Measurements from ENCODE around the gene FTH1. TPM values are rescaled to one million over a fixed set of nuclear protein-coding genes. Genes with fewer than 3 reads are reported as not detected.

Gene FTH1
- total and polyA plus RNA-seq, 2 of the 4 experiments (the other 2 are of a cell fraction): 344 to 2,516 TPM

- H2BK20ac ChIP-seq (ENCODE audit: low read depth, low read length): no peak overlapping the region
- H3K4ac ChIP-seq (ENCODE audit: low read depth, low read length): no peak overlapping the region
- no peak overlapping the region for H2BK5ac ChIP-seq (ENCODE audit: low read depth, low read length, poor library complexity, severe bottlenecking)
- no peak overlapping the region for H2BK120ac ChIP-seq (ENCODE audit: low read depth, low read length)
- no peak overlapping the region for H3K23ac ChIP-seq (ENCODE audit: low read depth, low read length)
- H4K5ac ChIP-seq (ENCODE audit: low read depth, low read length): no peak overlapping the region
- H3K9ac ChIP-seq (ENCODE audit: low read depth, low read length): no peak overlapping the region
- H3K56ac ChIP-seq (ENCODE audit: extremely low read depth, insufficient read depth, low read length): no peak overlapping the region
- ATAC-seq (ENCODE audit: low read depth) (no peak), DNase-seq (no peak)
- in situ Hi-C loops (cut with MboI; ENCODE audit: low sequenced_read_pairs) (no loop called here), intact Hi-C loops (cut with micrococcal nuclease) (no loop called here), dilution Hi-C loops (cut with HindIII; ENCODE audit: low sequenced_read_pairs, unreplicated experiment) (no loop called here)
- H3K79me1 ChIP-seq (ENCODE audit: low read depth in 1 of 2, low read length in 2 of 2): no peaks in the 10 kb centered on the region
- H2AK9ac ChIP-seq (replicated peaks; ENCODE audit: low read depth, low read length, poor library complexity): no peak overlapping the region
- no TSS peak for BruUV-seq (replicated peaks)
- H3K9me3 ChIP-seq (ENCODE audit: control insufficient read depth, insufficient read depth, low read length): peaks cover 12% of the 10 kb centered on the region
- H3K18ac ChIP-seq (ENCODE audit: low read depth, low read length): no peak overlapping the region
- H2AFZ ChIP-seq (replicated peaks; ENCODE audit: low read length, poor library complexity): no peak overlapping the region
- POLR2A ChIA-PET (ENCODE audit: unreplicated experiment): no interaction called here
- WGBS, 2 experiments (ENCODE audit: extremely low coverage in 2 of 2, insufficient read length in 1 of 2): 81% methylated on average over 8 of the region's 10 CpGs; no CpG with 5 or more reads in 1 of the 2 experiments
- H4K91ac ChIP-seq (ENCODE audit: insufficient read depth, low read depth, low read length): no peak overlapping the region
- no peak overlapping the region for H3K27ac ChIP-seq (ENCODE audit: insufficient read depth, low read length)
- no peak overlapping the region for H3K4me3 ChIP-seq (ENCODE audit: insufficient read depth, low read depth, low read length)
- H4K8ac ChIP-seq (ENCODE audit: low read depth in 2 of 2, low read length in 2 of 2): no peak overlapping the region
- TF ChIP-seq POLR2A (IDR thresholded peaks at IDR 0.05; ENCODE audit: low read depth, low read length) (no peak), CHD1 (IDR thresholded peaks at IDR 0.05; ENCODE audit: low read depth, low read length) (no peak), USF2 (IDR thresholded peaks at IDR 0.05; ENCODE audit: low read depth, low read length) (no peak), RCOR1 (IDR thresholded peaks at IDR 0.05; ENCODE audit: insufficient replicate concordance, low read length) (no peak), MAFK (IDR thresholded peaks at IDR 0.05; ENCODE audit: low read depth, low read length) (no peak), NFE2L2 (IDR thresholded peaks at IDR 0.05; ENCODE audit: low read depth, low read length) (no peak), RFX5 (IDR thresholded peaks at IDR 0.05; ENCODE audit: low read depth, low read length) (no peak), CTCF (conservative IDR thresholded peaks at IDR 0.05; ENCODE audit: low read depth, low read length) (no peak), MAZ (IDR thresholded peaks at IDR 0.05; ENCODE audit: borderline replicate concordance, low read depth, low read length) (no peak), RAD21 (IDR thresholded peaks at IDR 0.05; ENCODE audit: low read length) (no peak), ELK1 (IDR thresholded peaks at IDR 0.05; ENCODE audit: borderline replicate concordance, low read depth, low read length) (no peak)
- H3K14ac ChIP-seq (replicated peaks; ENCODE audit: low read depth, low read length): no peak overlapping the region
- H2AK5ac ChIP-seq (ENCODE audit: low read depth, low read length): no peak overlapping the region
- peaks cover 2% of the 10 kb centered on the region for H3K27me3 ChIP-seq (ENCODE audit: control insufficient read depth, insufficient read depth, low read length)
- no peaks in the 10 kb centered on the region for H3K4me1 ChIP-seq (ENCODE audit: control insufficient read depth, insufficient read depth, low read length)
- no peaks in the 10 kb centered on the region for H3K9me1 ChIP-seq (ENCODE audit: insufficient read depth, low read length)
- H4K20me1 ChIP-seq (ENCODE audit: insufficient read depth, low read length): no peaks in the 10 kb centered on the region
- H3K4me2 ChIP-seq (ENCODE audit: low read depth, low read length): no peak overlapping the region
- no peak overlapping the region for H2BK15ac ChIP-seq (ENCODE audit: low read depth, low read length)
- H3K36me3 ChIP-seq (ENCODE audit: control insufficient read depth, insufficient read depth, low read length): no peaks in the 10 kb centered on the region
- CTCF ChIA-PET: interaction anchor here (1.2 kb wide), 1 partner anchor 142 kb away, joined by 4 read pairs; no protein-coding TSS in a partner anchor
These were observed 27.0 kb downstream of the FTH1 start for GRCh38 chr11:61940466-61940865.

Data from IMR-90 (cell line).